DOHH2 (cell line): ENCODE data around the gene ANKHD1.

Experiments
- H3F3A ChIP-seq: fragments of 200-600 bp; sonication (generic), shearing (Covaris generic); 2 replicates; pipeline ENCODE4 v1.6.0; 2016; ENCODE audit warnings: antibody characterized with exemption, mild to moderate bottlenecking; ENCODE audit not compliant: control insufficient read depth, insufficient read depth
- H3K27ac ChIP-seq: fragments of 200-600 bp; sonication (generic); 2 replicates; pipeline ENCODE4 v1.5.1; 2014; ENCODE audit warnings: low read depth, mild to moderate bottlenecking, low read length, moderate library complexity
- H3K27me3 ChIP-seq: fragments of 200-600 bp; sonication (generic); 2 replicates; pipeline ENCODE4 v1.6.1; 2014; ENCODE audit warnings: mild to moderate bottlenecking, low read length, mixed read lengths; ENCODE audit not compliant: control insufficient read depth
- H3K36me3 ChIP-seq: fragments of 200-600 bp; sonication (generic); 2 replicates; pipeline ENCODE4 v1.6.1; 2014; ENCODE audit warnings: mild to moderate bottlenecking, low read length, moderate library complexity, mixed read lengths; ENCODE audit not compliant: control insufficient read depth
- H3K4me1 ChIP-seq: fragments of 200-600 bp; sonication (generic); 2 replicates; pipeline ENCODE4 v1.6.1; 2014; ENCODE audit warnings: mild to moderate bottlenecking, low read length, mixed read lengths; ENCODE audit not compliant: control insufficient read depth
- H3K4me2 ChIP-seq: fragments of 200-600 bp; sonication (generic); 2 replicates; pipeline ENCODE4 v1.6.0; 2014; ENCODE audit warnings: mild to moderate bottlenecking, low read length, moderate library complexity
- H3K4me3 ChIP-seq: fragments of 200-600 bp; sonication (generic); 2 replicates; pipeline ENCODE4 v1.5.1; 2014; ENCODE audit warnings: mild to moderate bottlenecking, low read length, mixed read lengths
- H3K79me2 ChIP-seq: fragments of 200-600 bp; sonication (generic); 2 replicates; pipeline ENCODE4 v1.6.1; 2014; ENCODE audit warnings: mild to moderate bottlenecking, low read length, mixed read lengths; ENCODE audit not compliant: control insufficient read depth
- H3K9me2 ChIP-seq: fragments of 200-600 bp; sonication (generic); replicated peaks from 2 replicates; pipeline ENCODE4 v1.6.1; 2014; ENCODE audit warnings: mild to moderate bottlenecking, low read length, mixed read lengths; ENCODE audit not compliant: control insufficient read depth
- H3K9me3 ChIP-seq: fragments of 200-600 bp; sonication (generic); 2 replicates; pipeline ENCODE4 v1.6.1; 2014; ENCODE audit warnings: antibody characterized with exemption, low read length, mixed read lengths; ENCODE audit not compliant: control insufficient read depth, insufficient read depth
- H4K20me1 ChIP-seq: fragments of 200-600 bp; sonication (generic); 2 replicates; pipeline ENCODE4 v1.6.0; 2014; ENCODE audit warnings: low read depth, mild to moderate bottlenecking, antibody characterized with exemption, low read length, moderate library complexity; ENCODE audit not compliant: control insufficient read depth, insufficient read depth
- EZH2phosphoT487 ChIP-seq: fragments of 200-600 bp; sonication (generic); IDR thresholded peaks from 2 replicates; pipeline ENCODE4 v1.6.1; 2017; ENCODE audit warnings: borderline replicate concordance, mild to moderate bottlenecking, antibody characterized with exemption, low read length, moderate library complexity, mixed read lengths
- TF ChIP-seq, protein P1 (sequence below): fragments of 200-600 bp; sonication (generic); IDR thresholded peaks from one replicate; pipeline ENCODE4 v1.5.1; 2014; ENCODE audit warnings: antibody characterized with exemption, mild to moderate bottlenecking, low read depth, low read length; ENCODE audit not compliant: poor library complexity, severe bottlenecking

The ANKHD1 gene

DNA sequence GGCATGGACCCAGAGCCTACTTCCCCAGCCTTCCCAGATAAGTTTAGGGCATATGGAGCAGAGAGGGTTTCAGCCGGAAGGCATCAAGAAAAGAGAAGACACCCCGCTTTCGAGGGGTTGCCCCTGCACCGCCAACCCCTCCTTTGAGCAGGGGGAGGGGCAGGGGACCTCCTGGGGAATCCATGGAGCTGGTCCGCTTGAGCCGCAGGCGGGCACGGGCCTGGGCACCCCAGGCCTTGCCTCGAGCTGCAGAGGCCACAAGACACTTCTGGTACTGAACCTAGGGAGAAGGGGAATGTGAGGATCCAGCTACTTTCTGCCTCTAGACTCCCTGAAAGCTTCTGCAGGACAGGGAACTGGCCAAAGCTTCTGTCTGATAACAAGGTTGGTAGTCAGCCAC, 156.9 kb downstream of the ANKHD1 start:
- Histone ChIP-seq H3F3A (no peaks in the 10 kb centered on the region), H3K4me2 (no peak overlapping the region), H3K79me2 (peaks cover 38% of the 10 kb centered on the region), H3K4me3 (no peak overlapping the region), H3K9me2 (no peaks in the 10 kb centered on the region), H3K36me3 (peaks cover 31% of the 10 kb centered on the region), H3K4me1 (peaks cover 36% of the 10 kb centered on the region), H3K9me3 (no peaks in the 10 kb centered on the region), H4K20me1 (no peaks in the 10 kb centered on the region), H3K27ac (no peak overlapping the region), H3K27me3 (no peaks in the 10 kb centered on the region)
- TF ChIP-seq EZH2phosphoT487 = no peak
- TF ChIP-seq, protein P1, sequence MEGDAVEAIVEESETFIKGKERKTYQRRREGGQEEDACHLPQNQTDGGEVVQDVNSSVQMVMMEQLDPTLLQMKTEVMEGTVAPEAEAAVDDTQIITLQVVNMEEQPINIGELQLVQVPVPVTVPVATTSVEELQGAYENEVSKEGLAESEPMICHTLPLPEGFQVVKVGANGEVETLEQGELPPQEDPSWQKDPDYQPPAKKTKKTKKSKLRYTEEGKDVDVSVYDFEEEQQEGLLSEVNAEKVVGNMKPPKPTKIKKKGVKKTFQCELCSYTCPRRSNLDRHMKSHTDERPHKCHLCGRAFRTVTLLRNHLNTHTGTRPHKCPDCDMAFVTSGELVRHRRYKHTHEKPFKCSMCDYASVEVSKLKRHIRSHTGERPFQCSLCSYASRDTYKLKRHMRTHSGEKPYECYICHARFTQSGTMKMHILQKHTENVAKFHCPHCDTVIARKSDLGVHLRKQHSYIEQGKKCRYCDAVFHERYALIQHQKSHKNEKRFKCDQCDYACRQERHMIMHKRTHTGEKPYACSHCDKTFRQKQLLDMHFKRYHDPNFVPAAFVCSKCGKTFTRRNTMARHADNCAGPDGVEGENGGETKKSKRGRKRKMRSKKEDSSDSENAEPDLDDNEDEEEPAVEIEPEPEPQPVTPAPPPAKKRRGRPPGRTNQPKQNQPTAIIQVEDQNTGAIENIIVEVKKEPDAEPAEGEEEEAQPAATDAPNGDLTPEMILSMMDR = no peak

DNA sequence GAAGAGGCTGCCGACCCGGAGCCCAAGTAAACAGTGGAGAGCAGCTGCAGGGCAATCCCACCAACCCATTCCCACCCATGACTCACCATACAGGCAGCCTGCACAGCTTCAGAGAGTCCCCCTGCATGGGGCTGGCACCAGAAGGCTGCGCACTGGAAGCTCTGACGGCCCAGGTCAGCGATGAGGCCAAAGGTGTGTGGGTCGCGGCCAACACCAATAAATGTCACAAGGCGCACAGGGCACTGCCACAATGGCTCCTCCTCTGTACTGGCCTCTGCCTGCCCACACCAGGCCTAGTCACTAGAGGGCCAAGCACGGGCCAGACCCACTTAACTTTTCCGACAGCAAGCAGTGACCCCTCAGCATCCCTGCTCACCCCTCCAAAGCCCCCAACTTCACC, 158.6 kb downstream of the ANKHD1 start:
- Histone ChIP-seq H4K20me1 (no peaks in the 10 kb centered on the region), H3K79me2 (peaks cover 37% of the 10 kb centered on the region), H3K36me3 (peaks cover 21% of the 10 kb centered on the region), H3K4me2 (no peak overlapping the region), H3K4me1 (peaks cover 31% of the 10 kb centered on the region), H3K9me2 (no peaks in the 10 kb centered on the region), H3K4me3 (no peak overlapping the region), H3K27me3 (no peaks in the 10 kb centered on the region), H3K27ac (no peak overlapping the region), H3K9me3 (no peaks in the 10 kb centered on the region), H3F3A (no peaks in the 10 kb centered on the region)
- TF ChIP-seq, protein P1 = no peak
- no peak for TF ChIP-seq EZH2phosphoT487

DNA sequence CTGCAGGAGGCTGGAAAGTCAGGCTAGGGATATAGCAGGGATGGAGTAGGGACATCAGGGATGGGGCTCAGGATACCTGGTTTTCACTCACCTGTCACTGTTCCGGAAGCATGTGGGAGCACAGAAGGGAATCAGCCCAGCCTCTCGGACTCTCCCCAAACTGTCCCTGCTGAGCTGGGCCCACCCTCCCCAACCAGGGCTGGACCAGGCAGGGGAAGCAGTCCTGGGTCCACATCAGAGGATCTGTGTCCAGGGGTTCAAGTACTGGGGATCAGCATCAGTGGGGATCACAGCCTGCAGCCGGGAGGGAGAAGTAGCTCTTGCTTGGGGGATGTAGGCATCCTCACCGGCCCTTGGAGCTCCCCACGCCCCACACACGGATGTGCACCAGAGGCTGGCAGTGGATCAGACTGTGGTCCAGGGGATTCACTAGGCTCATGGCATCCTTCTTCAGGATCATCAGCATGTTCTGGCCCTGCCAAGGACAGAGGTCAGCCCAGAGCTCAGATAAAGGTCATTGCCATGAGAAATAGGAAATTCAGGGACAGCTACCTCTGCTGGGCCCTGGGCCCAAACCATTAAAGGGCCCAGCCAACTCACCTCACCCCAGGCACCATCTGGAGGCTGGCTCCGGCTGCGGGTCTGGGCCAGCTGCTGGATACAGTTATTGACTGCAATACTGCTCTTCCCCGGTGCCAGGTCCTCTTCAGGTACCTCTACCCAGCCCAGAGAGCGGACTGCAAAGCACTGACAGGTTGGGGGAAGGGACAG, 160.3 kb downstream of the ANKHD1 start:
- Histone ChIP-seq H3K36me3 (peaks cover 21% of the 10 kb centered on the region), H3K27me3 (no peaks in the 10 kb centered on the region), H3K4me1 (peaks cover 32% of the 10 kb centered on the region), H3K27ac (no peak overlapping the region), H3K4me2 (no peak overlapping the region), H3K79me2 (peaks cover 37% of the 10 kb centered on the region), H3F3A (no peaks in the 10 kb centered on the region), H3K9me2 (no peaks in the 10 kb centered on the region), H4K20me1 (no peaks in the 10 kb centered on the region), H3K9me3 (no peaks in the 10 kb centered on the region), H3K4me3 (no peak overlapping the region)
- no peak for TF ChIP-seq EZH2phosphoT487
- TF ChIP-seq, protein P1 = no peak
